ENCODE measurements around the gene ADCYAP1R1.

ADCYAP1R1 gene

DNA sequence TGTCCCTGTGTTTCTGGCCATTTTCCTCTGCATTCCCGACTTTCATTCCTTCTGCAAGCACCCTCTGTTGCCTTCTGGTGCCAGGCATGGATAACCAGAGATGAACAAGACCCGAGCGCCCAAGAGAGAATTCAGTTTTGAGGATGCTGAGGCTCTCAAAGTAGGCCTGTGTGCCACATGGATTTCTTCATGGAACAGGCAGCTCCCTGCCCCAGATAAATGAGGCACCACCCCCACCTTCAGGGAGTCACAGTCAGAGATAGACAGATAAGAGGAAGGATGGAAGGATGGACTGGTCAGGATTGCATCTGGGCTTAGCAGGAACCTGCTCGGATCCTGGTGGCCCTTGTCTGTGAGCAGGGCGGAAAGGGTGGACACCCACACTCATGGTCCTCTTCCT is 49.4 kb downstream of the ADCYAP1R1 start:
- H3K4me3 ChIP-seq = no peak overlapping the region
- H3K27ac ChIP-seq = no peak overlapping the region

DNA sequence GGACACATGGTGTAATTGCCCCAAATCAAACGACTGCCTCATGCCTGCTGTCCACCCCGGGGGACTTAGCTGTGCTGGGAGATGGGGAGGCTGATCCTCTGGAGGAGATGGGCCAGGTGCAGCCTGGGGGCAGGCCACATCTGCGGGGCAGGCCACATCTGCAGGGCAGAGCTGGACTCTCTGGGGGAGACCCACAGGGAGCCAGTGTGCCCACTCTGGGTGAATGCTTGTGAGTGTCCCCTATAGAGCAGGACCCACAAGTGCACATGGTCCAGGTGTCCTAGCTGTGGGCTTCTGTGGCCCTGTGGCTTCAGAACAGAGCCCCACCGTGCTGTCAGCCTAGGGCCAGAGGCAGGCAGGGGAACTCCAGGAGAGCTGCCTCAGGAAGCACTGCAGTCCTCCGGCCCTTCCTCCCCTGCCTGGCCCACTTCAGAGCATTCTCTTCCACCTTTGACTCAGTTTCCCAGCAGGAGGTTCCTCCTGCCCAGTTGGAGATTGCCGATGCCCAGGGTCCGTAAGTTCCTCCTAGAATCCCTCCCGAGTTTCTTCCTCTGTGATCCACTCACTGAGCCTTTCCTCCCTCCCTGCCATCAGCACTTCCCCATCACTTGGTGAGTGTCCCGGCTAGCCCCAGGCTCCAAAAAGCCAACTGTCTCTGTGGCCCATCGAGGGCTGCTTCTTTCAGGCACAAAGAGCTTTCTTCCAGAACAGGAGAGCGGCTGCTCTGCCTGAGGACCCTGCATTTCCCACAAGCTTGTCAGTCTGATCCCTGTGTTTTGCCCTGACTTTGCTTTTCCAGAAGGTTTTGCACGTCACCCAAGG is 50.3 kb downstream of the ADCYAP1R1 start:
- Histone ChIP-seq H3K27ac (no peak overlapping the region), H3K4me3 (no peak overlapping the region)

DNA sequence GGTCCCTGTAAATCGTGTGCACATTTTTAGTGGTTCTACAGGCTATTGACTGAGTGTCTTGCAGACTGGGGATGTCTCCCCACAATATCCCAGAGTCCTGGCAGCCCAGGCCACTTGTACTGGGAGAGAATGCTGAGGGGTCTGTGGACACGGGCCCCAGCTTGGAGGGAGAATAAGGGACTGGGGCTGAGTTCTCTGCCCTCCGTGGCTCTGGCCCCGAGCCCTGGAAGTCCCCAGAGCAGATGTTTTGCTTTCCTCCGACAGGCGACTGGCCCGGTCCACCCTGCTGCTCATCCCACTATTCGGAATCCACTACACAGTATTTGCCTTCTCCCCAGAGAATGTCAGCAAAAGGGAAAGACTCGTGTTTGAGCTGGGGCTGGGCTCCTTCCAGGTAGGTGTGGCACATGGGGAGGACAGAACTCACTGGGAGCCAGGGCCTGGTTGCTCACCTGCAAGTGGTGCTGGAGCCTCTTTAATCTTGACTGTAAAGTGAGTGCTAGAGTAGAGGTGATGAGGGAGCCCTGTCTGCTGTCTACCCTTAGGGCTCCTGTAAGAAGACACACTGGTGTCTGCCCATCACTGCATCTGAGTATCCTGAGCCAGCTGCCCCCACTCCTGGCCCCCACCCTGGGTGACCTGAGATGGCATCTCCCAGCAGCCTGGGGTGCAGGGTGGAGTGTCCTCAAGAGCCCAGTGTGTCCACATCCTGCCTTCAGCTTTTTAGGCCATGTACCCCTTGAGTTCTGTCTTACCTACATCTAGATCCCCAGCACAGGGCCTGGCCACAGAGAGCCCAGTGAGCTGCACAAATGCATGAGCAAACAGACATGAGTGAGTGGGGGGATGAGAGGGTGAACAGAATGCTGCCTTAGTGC is 51.1 kb downstream of the ADCYAP1R1 start:
- Histone ChIP-seq H3K27ac (no peak overlapping the region), H3K4me3 (no peak overlapping the region)

DNA sequence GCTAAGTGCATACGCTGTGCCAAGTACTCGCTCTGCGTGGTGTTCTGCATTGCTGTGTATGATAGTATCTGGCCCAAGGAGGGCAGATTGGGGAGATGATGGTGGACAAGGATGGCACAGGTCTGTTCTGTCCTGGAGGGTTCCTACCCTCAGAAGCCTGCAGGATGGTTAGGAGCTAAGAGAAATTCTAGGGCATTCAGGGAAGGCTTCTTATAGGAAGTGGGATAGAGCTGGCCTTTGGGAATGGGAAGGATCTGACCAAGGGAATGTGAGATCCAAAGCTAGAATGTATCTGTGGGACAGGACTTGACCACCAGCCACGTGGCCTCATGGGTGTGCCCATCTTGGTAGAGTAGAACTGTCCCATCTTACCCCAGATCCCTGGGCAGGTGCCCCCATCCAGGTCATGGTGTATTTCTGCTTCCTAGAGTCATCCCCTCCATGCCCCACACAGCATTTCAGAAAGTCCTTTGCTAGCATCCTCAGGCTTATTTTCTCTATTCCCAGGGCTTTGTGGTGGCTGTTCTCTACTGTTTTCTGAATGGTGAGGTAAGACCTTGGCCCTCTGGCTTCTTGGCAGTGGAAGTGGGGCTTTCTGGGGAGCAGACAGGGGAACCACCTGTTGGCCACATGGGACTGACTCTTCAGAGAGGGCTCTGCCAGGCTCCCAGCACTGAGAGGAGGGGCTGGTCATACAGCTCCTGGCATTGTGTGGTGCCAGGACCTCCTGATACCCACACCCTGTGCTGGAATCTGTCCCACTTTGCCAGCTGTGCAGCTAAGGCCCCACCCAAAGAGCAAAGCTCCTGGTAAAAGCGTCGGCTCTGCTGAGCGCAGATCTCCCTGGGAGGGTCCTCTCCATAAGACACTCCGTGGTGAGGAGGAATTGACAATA is 52.5 kb downstream of the ADCYAP1R1 start:
- H3K27ac ChIP-seq = no peak overlapping the region
- no peak overlapping the region for H3K4me3 ChIP-seq

DNA sequence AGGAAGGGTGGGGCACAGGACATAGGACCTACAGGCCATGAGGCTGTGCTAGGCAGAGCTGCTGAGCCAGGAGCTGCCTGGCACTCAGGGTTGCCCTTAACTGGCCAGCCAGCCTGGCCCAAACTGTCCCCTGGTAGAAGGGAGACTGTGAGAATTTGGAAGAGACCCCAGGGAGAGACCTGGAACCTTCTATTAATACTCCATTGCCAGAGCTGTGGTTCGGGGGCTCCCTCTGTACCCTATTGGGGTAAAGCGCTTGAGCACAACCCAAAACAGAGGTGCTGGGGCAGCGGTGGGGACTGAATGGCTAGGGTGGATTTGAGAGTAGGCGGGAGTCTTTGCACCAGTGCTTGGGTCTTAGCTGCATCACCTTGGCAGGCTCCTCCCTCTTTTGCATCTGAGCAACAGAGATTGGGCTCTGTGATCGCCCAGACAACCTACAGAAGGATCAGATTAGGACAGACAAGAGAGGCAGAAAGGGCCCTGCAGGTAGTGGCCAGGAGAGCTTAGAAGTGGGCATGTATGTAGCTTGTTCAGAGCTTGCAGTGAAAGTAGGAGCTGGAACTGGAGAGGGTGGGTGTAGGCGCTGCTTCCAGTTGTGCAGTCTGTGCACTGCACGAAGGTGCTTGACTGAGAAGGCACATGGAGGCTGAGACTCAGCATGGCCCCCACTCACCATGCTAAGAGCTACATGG is 53.3 kb downstream of the ADCYAP1R1 start:
- no peak overlapping the region for H3K27ac ChIP-seq
- no peak overlapping the region for H3K4me3 ChIP-seq

DNA sequence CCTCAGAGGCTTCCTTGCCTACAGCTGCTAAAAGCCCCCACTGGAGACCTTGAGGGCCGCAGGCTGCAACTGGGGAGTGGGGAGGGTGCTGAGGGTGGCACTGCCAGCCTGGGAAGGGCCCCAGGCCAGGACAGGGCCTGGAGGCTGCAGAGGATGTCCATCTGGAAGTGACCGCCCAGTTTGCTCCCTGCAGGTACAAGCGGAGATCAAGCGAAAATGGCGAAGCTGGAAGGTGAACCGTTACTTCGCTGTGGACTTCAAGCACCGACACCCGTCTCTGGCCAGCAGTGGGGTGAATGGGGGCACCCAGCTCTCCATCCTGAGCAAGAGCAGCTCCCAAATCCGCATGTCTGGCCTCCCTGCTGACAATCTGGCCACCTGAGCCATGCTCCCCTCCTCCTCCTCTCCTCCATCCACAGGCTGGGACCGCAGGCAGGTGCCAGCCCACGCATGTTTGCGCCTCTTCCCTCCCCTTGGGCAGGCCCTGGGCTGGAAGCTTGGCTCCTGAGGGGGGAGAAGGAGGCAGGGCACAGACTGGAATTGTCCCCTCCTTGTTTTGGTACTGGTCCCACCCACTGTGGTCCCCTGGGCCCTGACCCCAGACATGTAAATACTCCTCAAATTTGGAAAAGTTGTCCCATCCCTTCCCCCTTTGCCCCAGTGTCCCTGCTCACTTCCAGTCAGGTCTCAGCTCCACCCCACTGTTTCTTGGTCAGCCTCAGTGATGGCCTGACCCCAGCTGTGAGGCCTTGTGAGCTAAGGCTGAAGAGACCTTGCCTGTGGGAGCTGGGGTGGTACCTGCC is 54.4 kb downstream of the ADCYAP1R1 start:
- Histone ChIP-seq H3K4me3 (no peak overlapping the region), H3K27ac (no peak overlapping the region)

DNA sequence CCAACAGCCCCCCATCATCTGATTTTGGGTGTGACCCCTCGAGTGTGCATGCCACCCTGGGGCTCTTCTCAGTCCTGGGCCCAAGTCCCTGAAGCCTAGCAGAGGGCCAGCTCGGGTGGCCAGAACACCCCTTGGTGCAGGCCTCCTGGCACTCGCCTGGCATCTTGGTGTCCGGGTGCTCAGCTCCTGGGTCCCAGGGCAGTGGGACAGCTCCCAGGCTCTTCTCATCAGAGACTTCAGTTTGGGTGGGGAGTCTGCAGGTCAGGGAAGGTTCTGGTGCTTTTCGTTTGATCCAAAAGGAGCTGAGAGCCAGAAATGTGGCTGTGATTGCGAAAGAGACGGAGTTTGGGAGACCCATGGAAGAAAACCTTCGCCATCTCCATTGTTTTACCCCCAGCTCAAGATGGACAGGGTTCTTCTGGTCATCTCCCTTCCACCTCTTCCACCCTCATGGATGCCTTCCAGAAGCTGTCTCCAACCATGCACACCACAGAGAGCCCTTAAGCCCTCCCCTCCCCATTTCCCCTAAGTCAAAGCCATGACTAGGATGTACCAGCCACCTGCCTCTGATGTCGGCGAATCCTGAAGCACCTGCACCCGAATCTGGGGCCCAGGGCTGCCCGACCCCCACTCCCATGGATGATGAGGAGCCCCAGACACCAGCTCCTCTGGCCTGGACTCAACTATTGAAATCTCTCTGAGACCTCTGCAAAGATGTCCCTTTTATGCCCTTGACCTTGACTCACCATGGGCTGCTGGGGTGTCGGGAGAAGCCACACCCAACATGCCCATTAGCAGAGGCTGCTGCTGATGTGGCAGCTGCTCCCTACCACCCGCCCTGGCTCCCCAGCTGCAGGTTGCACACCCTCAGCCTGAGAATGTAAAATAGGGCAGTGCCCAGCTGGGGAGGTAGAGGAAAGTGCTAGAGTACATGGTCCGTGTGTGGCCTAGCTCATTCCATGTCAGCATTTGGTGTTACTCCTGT is 55.3 kb downstream of the ADCYAP1R1 start:
- Histone ChIP-seq H3K27ac (no peak overlapping the region), H3K4me3 (no peak overlapping the region)

DNA sequence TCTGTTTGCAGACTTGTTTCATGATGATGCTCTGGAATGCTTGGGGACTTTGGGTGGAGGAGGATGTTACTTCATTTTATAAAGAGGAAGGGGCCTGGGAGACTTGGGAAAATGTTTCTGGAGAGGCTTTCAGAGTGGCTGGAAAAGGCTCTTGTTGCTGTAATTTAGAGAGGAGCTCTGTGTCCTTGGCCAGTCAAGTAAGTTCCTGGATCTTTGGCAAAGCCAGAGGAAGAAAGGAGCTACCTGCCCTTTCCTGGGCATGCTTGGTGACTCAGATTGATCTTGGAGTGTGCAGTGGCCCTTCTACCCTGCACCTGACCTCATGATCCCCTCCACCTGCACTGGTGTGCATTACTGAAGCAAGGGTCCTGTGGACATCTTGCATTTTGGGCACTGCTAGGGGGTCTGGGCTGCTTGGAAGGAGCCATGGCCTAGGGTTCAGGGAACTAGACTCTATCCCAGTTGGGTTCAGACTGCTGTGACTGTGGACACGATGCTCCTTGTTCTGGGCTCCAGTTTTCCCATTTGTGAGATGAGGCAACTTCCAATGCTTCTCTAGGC is 56.1 kb downstream of the ADCYAP1R1 start:
- H3K4me3 ChIP-seq = no peak overlapping the region
- H3K27ac ChIP-seq = no peak overlapping the region

DNA sequence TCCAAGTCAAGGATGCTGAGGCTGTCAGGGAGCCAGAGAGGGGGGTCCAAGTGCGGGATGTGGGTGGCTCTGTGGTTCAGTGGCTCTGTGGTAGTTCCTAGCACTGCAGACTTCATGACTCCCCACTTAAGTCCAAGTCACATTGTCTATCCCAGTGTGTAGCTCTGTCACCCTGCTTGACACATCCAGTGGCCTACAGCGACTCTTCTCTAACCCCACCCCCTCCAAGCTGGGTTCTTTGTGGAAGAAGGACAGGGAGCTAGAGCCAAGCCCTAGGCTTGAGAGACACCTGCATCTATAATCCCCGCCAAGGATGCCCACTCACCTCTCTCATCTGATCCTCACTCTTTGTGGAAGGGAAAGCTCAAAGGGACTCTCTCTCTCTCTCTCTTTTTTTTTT is 57.6 kb downstream of the ADCYAP1R1 start:
- no peak overlapping the region for H3K4me3 ChIP-seq
- H3K27ac ChIP-seq = no peak overlapping the region

DNA sequence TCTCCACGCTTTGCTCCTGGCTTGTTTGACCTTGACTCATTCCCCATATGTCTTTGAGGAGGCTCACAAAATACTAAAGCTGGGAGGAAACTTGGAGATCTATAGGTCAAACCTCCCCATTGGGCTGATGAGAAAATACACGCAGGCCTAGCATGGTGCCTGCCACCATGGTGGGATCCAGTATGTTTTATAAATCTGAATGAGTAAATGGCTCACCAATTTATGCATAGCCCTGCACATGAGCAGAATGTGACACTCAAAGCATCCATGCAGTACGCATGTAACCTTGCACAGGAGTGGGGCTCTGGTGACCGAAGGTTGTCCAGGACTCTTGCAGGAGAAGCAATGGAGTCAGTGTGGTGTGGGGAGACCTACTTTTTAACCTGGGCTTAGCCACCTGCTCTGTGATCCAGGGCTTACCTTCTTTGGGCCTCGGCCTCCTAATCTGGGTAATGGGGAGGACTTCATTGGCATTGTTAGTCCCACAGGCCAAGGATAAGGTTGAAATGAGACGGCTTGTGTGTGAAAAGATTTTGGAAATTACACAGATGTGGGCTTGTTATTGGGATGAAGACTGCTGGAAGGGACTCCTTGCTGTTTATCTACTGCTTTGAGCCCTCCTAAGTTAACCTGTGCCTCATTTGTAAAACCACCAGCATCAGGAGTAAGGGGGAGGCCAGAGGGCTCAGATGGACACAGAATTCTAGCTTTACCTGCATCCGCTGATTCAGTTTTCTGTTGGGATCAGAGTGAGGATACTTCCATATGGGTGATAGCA is 58.4 kb downstream of the ADCYAP1R1 start:
- Histone ChIP-seq H3K27ac (no peak overlapping the region), H3K4me3 (no peak overlapping the region)

DNA sequence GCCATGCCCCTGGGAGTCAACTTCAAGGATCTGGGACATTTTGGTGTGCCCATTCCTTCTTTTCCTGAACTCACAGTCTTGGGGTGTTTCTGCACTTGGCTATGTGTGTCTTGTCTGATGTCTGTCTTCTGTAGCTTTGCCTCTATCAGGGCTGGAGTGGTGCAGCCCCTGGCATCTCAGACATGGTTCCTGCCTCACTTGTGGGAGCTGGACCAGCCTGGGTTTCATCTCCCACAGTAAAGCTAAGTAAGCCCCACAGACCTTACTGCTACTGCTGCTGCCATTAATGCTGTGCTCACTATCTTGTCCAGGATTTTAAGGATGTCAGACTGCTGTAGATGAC is 59.0 kb downstream of the ADCYAP1R1 start:
- no peak overlapping the region for H3K4me3 ChIP-seq
- no peak overlapping the region for H3K27ac ChIP-seq

DNA sequence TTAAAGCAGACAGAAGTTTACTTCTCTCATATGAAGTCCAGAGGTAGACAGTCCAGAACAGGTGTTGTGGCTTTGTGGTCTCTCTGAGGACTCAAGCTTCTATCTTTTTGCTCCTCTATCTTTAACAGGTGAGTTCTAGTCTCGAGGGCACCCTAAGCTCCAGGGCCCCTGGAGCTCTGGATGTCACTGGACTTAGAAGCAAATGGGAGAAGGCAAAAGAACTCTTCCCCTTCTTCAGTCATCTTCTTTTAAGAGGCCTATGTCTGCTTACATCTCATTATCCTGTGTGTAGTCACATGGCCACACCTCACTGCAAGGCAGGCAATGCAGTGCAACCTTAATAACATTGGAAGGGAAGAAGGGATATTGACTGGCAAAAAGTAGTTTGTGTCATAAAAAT is 61.6 kb downstream of the ADCYAP1R1 start:
- Histone ChIP-seq H3K27ac (no peak overlapping the region), H3K4me3 (no peak overlapping the region)

DNA sequence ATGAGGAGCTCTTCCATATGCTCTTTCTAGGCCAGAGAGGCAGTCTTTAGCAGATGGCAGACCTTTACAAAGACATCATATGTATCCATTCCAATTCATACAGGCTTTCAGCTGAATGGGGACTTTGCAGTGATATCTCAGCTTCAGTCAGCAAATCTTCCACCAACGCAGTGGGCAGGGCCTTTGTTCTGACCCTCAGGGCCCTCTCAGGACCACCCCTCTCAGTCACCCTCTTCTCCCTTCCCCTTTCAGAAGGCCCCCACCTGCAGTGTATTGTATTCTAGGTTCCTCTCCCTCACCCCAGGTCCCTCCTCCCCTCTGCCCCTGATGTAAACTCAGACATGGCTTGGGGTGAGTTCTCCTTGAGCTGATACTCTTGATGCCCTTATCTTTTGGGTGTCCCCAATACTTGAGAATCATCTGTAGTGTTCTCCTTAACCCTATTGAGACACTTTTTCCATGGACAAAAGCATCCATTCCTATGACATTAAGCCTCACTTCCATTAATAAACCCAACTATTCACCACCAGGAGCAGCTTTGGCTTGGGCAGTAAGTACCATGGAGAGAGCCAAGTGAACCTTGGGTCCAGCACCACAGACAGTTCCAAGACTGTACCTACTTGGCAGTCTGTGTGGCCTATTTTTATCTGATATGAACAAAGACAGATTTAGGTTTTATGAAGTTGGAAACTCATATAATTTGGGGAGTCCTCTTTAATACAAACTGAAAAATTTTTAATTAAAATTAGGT is 62.7 kb downstream of the ADCYAP1R1 start:
- H3K27ac ChIP-seq = no peak overlapping the region

DNA sequence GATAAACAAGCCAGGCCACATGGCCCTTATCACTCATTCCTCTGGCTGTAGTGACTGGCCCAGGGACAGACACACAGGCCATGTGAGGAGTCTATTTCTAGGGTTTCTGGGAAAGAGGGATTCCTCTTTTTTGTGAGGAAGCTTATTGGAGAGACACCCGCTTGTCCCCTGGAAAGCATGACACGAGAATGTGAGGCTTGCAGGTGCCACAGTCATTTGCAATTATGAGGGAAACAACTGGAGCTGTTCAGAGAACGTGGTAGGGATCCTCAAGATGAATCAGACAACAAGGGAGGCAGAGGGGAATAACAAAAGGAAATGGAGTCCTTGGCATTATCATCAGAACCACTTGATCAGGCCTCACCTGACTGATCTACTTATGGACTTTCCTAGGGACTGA is 64.5 kb downstream of the ADCYAP1R1 start:
- no peak overlapping the region for H3K4me3 ChIP-seq
- H3K27ac ChIP-seq = no peak overlapping the region

More for the DNA sequence above, 62.7 kb downstream of the ADCYAP1R1 start:
- no peak overlapping the region for H3K4me3 ChIP-seq

DNA sequence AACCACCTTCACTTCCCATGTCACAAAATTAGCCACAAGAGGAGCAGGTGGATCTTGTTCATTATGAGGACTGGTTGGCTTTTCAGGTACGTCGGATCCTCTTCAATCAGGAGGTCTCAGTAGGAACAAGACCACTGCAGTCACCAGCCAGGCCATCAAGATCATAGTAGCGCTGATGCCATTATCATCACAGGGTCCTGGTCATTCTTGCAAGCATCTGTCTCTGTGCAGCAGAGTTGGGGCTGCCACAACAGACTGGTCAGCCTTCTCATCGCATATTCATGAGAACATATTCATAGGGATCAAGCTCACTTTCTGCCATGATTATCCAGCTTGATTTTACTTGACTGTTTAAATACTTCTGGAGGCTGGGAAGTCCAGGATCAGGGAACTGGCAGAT is 67.1 kb downstream of the ADCYAP1R1 start:
- no peak overlapping the region for H3K4me3 ChIP-seq
- no peak overlapping the region for H3K27ac ChIP-seq

Measured in skin epidermis (tissue), 12 donors.